Activated naive CD8-positive, alpha-beta T cell treated with anti-CD3 and anti-CD28 coated beads, Interleukin-2, amount 50 U/mL, for 24 hours (primary cell): Measurements from ENCODE around the gene OR1D5.

Experiments used
- ATAC-seq: fragments of 150-1000 bp; cut with Tn5 transposase; one replicate; pipeline ENCODE4 v1.10.0; 2021
- DNase-seq: peaks from one replicate; pipeline ENCODE4 v3.0.0; 2021
- H3K27ac Mint-ChIP-seq: one replicate; pipeline ENCODE4 v1.8.0; 2021; ENCODE audit warnings: mild to moderate bottlenecking, mixed read lengths
- H3K27me3 Mint-ChIP-seq: one replicate; pipeline ENCODE4 v1.8.0; 2021; ENCODE audit warnings: mixed read lengths
- H3K36me3 Mint-ChIP-seq: one replicate; pipeline ENCODE4 v1.8.0; 2021; ENCODE audit warnings: low read depth, mixed read lengths
- H3K4me1 Mint-ChIP-seq: one replicate; pipeline ENCODE4 v1.8.0; 2021; ENCODE audit warnings: mixed read lengths
- H3K4me3 Mint-ChIP-seq: one replicate; pipeline ENCODE4 v1.8.0; 2021; ENCODE audit warnings: mild to moderate bottlenecking, moderate library complexity, mixed read lengths
- H3K9me3 Mint-ChIP-seq: one replicate; pipeline ENCODE4 v1.8.0; 2021; ENCODE audit warnings: mixed read lengths

OR1D5 gene

GRCh38 chr17:3026125-3026855 is 37.1 kb downstream of the OR1D5 start:
- Mint-ChIP-seq H3K4me3 (no peak overlapping the region), H3K9me3 (peaks cover 21% of the 10 kb centered on the region), H3K27ac (no peak overlapping the region), H3K27me3 (no peaks in the 10 kb centered on the region), H3K4me1 (no peaks in the 10 kb centered on the region), H3K36me3 (peaks cover 22% of the 10 kb centered on the region)
- DNase-seq (no peak), ATAC-seq (no peak)

- peaks cover 30% of the 10 kb centered on the region for H3K36me3 Mint-ChIP-seq
- no peak for ATAC-seq
- peaks cover 21% of the 10 kb centered on the region for H3K9me3 Mint-ChIP-seq
- H3K4me3 Mint-ChIP-seq = no peak overlapping the region
- no peak for DNase-seq
- no peaks in the 10 kb centered on the region for H3K27me3 Mint-ChIP-seq
- H3K4me1 Mint-ChIP-seq = no peaks in the 10 kb centered on the region
- H3K27ac Mint-ChIP-seq = no peak overlapping the region
These were observed 37.8 kb downstream of the OR1D5 start for GRCh38 chr17:3025421-3026124.

- ATAC-seq = no peak
- H3K27me3 Mint-ChIP-seq = no peaks in the 10 kb centered on the region
- H3K27ac Mint-ChIP-seq = no peak overlapping the region
- peaks cover 34% of the 10 kb centered on the region for H3K36me3 Mint-ChIP-seq
- H3K4me3 Mint-ChIP-seq = no peak overlapping the region
- no peak for DNase-seq
- peaks cover 21% of the 10 kb centered on the region for H3K9me3 Mint-ChIP-seq
- no peaks in the 10 kb centered on the region for H3K4me1 Mint-ChIP-seq
These were observed 39.1 kb downstream of the OR1D5 start for GRCh38 chr17:3024346-3024745.

GRCh38 chr17:3022197-3022596 is 41.2 kb downstream of the OR1D5 start:
- no peak overlapping the region for H3K27ac Mint-ChIP-seq
- no peak for ATAC-seq
- no peak for DNase-seq
- no peaks in the 10 kb centered on the region for H3K27me3 Mint-ChIP-seq
- peaks cover 21% of the 10 kb centered on the region for H3K9me3 Mint-ChIP-seq
- no peak overlapping the region for H3K4me3 Mint-ChIP-seq
- no peaks in the 10 kb centered on the region for H3K4me1 Mint-ChIP-seq
- peaks cover 34% of the 10 kb centered on the region for H3K36me3 Mint-ChIP-seq

GRCh38 chr17:3020381-3020780 is 43.0 kb downstream of the OR1D5 start:
- no peak for DNase-seq

GRCh38 chr17:3019761-3020160 is 43.6 kb downstream of the OR1D5 start:
- Mint-ChIP-seq H3K27ac (no peak overlapping the region), H3K27me3 (no peaks in the 10 kb centered on the region), H3K36me3 (peaks cover 34% of the 10 kb centered on the region), H3K4me1 (no peaks in the 10 kb centered on the region), H3K4me3 (no peak overlapping the region), H3K9me3 (peaks cover 21% of the 10 kb centered on the region)
- DNase-seq (no peak), ATAC-seq (no peak)

More at GRCh38 chr17:3020381-3020780, 43.0 kb downstream of the OR1D5 start:
- Mint-ChIP-seq H3K36me3 (peaks cover 34% of the 10 kb centered on the region), H3K9me3 (peaks cover 21% of the 10 kb centered on the region), H3K27ac (no peak overlapping the region), H3K4me3 (no peak overlapping the region), H3K27me3 (no peaks in the 10 kb centered on the region), H3K4me1 (no peaks in the 10 kb centered on the region)
- ATAC-seq = no peak

GRCh38 chr17:3017936-3018335 is 45.5 kb downstream of the OR1D5 start:
- Mint-ChIP-seq H3K9me3 (peaks cover 13% of the 10 kb centered on the region), H3K36me3 (peaks cover 26% of the 10 kb centered on the region), H3K4me1 (no peaks in the 10 kb centered on the region), H3K27ac (no peak overlapping the region), H3K27me3 (no peaks in the 10 kb centered on the region), H3K4me3 (no peak overlapping the region)
- ATAC-seq (no peak), DNase-seq (no peak)

GRCh38 chr17:3015890-3016289 is 47.5 kb downstream of the OR1D5 start:
- Mint-ChIP-seq H3K4me3 (no peak overlapping the region), H3K27ac (no peak overlapping the region), H3K36me3 (peaks cover 8% of the 10 kb centered on the region), H3K4me1 (no peaks in the 10 kb centered on the region), H3K27me3 (no peaks in the 10 kb centered on the region), H3K9me3 (no peaks in the 10 kb centered on the region)
- ATAC-seq (no peak), DNase-seq (no peak)

- H3K36me3 Mint-ChIP-seq = no peaks in the 10 kb centered on the region
- no peaks in the 10 kb centered on the region for H3K9me3 Mint-ChIP-seq
- DNase-seq (peak; percentile 65), ATAC-seq (peak; percentile 93)
- H3K27ac Mint-ChIP-seq = no peak overlapping the region
- H3K27me3 Mint-ChIP-seq = no peaks in the 10 kb centered on the region
- no peak overlapping the region for H3K4me3 Mint-ChIP-seq
- H3K4me1 Mint-ChIP-seq = no peaks in the 10 kb centered on the region
These were observed 50.4 kb downstream of the OR1D5 start for GRCh38 chr17:3012926-3013581.
